ENCODE results near the gene TEX55. TPM values are rescaled to one million over a fixed set of nuclear protein-coding genes. Genes with fewer than 3 reads are reported as not detected.

The TEX55 gene
- total RNA-seq (2011; cell fraction: chromatin; rRNA removed; ENCODE audit: low replicate concordance) = not detected in 2 replicates
- total RNA-seq (2011; cell fraction: nucleolus; rRNA removed) = not detected in 2 replicates
- total RNA-seq (2011; cell fraction: nucleoplasm; rRNA removed) = not detected in 2 replicates
- total RNA-seq (2014; rRNA removed) (not detected in 2 replicates), total RNA-seq (2014; rRNA removed; fragmentation: Illumina TruSeq; extraction: Trizol) (not detected in 2 replicates), total RNA-seq (2015; rRNA removed; fragmentation: Illumina TruSeq; extraction: Trizol) (not detected in 2 replicates), total RNA-seq (2021) (not detected in 2 replicates), polyA plus RNA-seq (2011; rRNA removed) (not detected in 2 replicates), polyA plus RNA-seq (2014; fragmentation: Illumina TruSeq; extraction: Trizol) (not detected in 2 replicates), polyA plus RNA-seq (2014; fragmentation: Nextera tagmentation; extraction: Ambion mirVana) (not detected), polyA plus RNA-seq (2014; rRNA removed) (not detected in 2 replicates), polyA minus RNA-seq (2011; rRNA and poly(A)+ RNA removed) (not detected in 2 replicates), Bru-seq, nascent RNA (not detected), BruChase-seq, experiment 1, labeled RNA remaining after a 2-hour chase (not detected), BruChase-seq, experiment 2, labeled RNA remaining after a 6-hour chase (not detected)
- polyA plus RNA-seq (2011; cell fraction: cytosol; rRNA removed) = not detected in 2 replicates
- polyA plus RNA-seq (2011; cell fraction: nucleus; rRNA removed) = not detected in 2 replicates
- polyA plus RNA-seq (2012) = not detected in 2 replicates
- not detected in 2 replicates for polyA minus RNA-seq (2011; cell fraction: cytosol; rRNA and poly(A)+ RNA removed)
- polyA minus RNA-seq (2011; cell fraction: nucleus; rRNA and poly(A)+ RNA removed) = not detected in 2 replicates
- long read RNA-seq, experiment 1 = 0 reads
- long read RNA-seq, experiment 2 = 0 reads
- long read RNA-seq, experiment 3 = 0 reads

GRCh38 chr3:119145500-119146167 is at the start of gene TEX55:
TEX55 (plus strand) TSS chr3:119146165; CDS start chr3:119146190, 25 bp downstream.
- POLR2A ChIA-PET = no interaction called here
- in situ Hi-C loops (cut with MboI) = loop anchor here (25.0 kb wide), 1 partner anchor 542 kb away; the partner anchor contains the start of gene COX17
- peak; percentile 89 for ATAC-seq
- TF ChIP-seq SMC3 (conservative IDR thresholded peaks at IDR 0.05; ENCODE audit: insufficient read depth, low read depth, low read length) (0 out of 2 replicates have a peak, but pooled peaks have one; percentile 29), L3MBTL2 (IDR thresholded peaks at IDR 0.05) (peak; percentile 39; the same call in 1 of the 2 replicates), CTCF (IDR thresholded peaks at IDR 0.05 in 2 of 3, conservative IDR thresholded peaks at IDR 0.05 in 1 of 3; ENCODE audit: insufficient read depth in 2 of 3, low read depth in 1 of 3, low read length in 3 of 3) (peak; percentile 51 to 66 (median 60)), LCOR (CRISPR knock-in tag; IDR thresholded peaks at IDR 0.05) (no peak), ZNF274 (IDR thresholded peaks at IDR 0.05; ENCODE audit: borderline replicate concordance, low read depth, low read length) (no peak)

More at GRCh38 chr3:119145500-119146167, at the start of gene TEX55:
- H3K27ac ChIP-seq (ENCODE audit: extremely low read depth, low read depth, low read length) = no peak within 1 kb of the TSS
- DNase-seq (ENCODE audit: extremely low read depth in 1 of 4, low spot score in 3 of 4) (peak in 3 of 4 experiments; percentile 10 to 44 (median 36)), FAIRE-seq (peak; percentile 78)
- no peaks in the 10 kb centered on the region for H4K20me1 ChIP-seq (replicated peaks; ENCODE audit: control insufficient read depth, insufficient read depth, low read length)
- H3K9me1 ChIP-seq (ENCODE audit: control insufficient read depth, insufficient read depth, low read length) = no peaks in the 10 kb centered on the region
- peak within 1 kb of the TSS; percentile 59 for H2AFZ ChIP-seq (ENCODE audit: low read depth, low read length)
- H3K27me3 ChIP-seq (ENCODE audit: control insufficient read depth in 2 of 2, insufficient read depth in 2 of 2, low read length in 2 of 2) = no peaks in the 10 kb centered on the region
- H3K4me3 ChIP-seq = no peak within 1 kb of the TSS
- no peak within 1 kb of the TSS for H3K9ac ChIP-seq (ENCODE audit: insufficient read depth in 1 of 2, low read depth in 2 of 2, low read length in 2 of 2)
- no peaks in the 10 kb centered on the region for H3K36me3 ChIP-seq (ENCODE audit: control insufficient read depth, insufficient read depth, low read length)
- CTCF ChIA-PET (ENCODE audit: low intra/inter-chr PET ratio) = interaction anchor here (0.5 kb wide), 1 partner anchor 206 kb away, joined by 4 read pairs; no protein-coding TSS in a partner anchor
- intact Hi-C loops (cut with micrococcal nuclease) = loop anchor here (1.0 kb wide), 2 partner anchors 96 to 208 kb away; no protein-coding TSS in a partner anchor
- H3K9me3 ChIP-seq (replicated peaks; ENCODE audit: control insufficient read depth, insufficient read depth, low read depth, low read length) = no peaks in the 10 kb centered on the region
- H3K4me2 ChIP-seq (ENCODE audit: insufficient read depth, low read length) = no peak within 1 kb of the TSS; the same call in 1 of the 2 replicates
- 21% methylated on average over 19 of the region's 23 CpGs for WGBS (ENCODE audit: insufficient coverage, low coverage, missing lambda C conversion rate)
- H3K79me2 ChIP-seq (ENCODE audit: control insufficient read depth, insufficient read depth, low read length) = no peaks in the 10 kb centered on the region
- peaks cover 0 to 6% of the 10 kb centered on the region in 2 experiments; a peak in 2 of 5 replicates for H3K4me1 ChIP-seq (replicated peaks in 1 of 2; ENCODE audit: control insufficient read depth in 2 of 2, insufficient read depth in 2 of 2, low read length in 2 of 2)
- BruUV-seq (replicated peaks) = no TSS peak
